Retinal pigment epithelial cell (primary cell): ENCODE data around the gene TP53TG3D.
"Not testable (repeated sequence)": the region's sequence is repeated elsewhere in the genome, so short reads cannot be mapped to it uniquely, and the experiment has no call there.

ENCODE experiments used
- DNase-seq: peaks from one replicate; pipeline ENCODE4 v3.0.0-alpha.2; 2010; ENCODE audit warnings: low read depth
- H3K4me3 ChIP-seq: 2 replicates; pipeline ENCODE4 v1.5.1; 2011; ENCODE audit warnings: mild to moderate bottlenecking, low read length, control low read depth, moderate library complexity

Gene TP53TG3D

GRCh38 chr16:32252986-32253385, at the start of gene TP53TG3D:
Gene TP53TG3D, plus strand, starts transcription at chr16:32253286. Its CDS starts 68 bp downstream, at chr16:32253354.
- not testable (repeated sequence) for DNase-seq, H3K4me3 ChIP-seq

GRCh38 chr16:32253507-32253906, 421 bp downstream of the TP53TG3D start:
- H3K4me3 ChIP-seq, DNase-seq: not testable (repeated sequence)

GRCh38 chr16:32261526-32261925, 8.4 kb downstream of the TP53TG3D start:
- H3K4me3 ChIP-seq, DNase-seq: not testable (repeated sequence)

DNA sequence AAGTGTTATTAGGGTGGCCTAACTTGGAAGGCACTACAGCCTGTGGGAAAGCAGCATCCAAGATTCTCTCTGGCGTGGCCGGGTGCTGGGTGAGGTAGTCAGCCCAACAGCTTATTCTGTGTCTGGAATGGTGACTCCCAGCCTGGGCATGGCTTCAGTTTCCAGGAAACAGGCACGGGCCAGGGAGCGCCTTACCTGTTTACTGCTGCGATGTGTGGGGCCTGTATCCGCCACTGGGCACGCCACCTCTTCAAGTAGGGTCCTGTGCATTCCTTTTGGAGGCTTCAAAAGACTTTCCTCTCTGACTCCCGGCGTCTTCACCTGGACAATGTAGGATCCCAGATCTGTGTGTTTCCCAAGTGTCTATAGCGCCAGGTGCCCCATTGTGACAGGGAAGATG, 10.5 kb downstream of the TP53TG3D start:
- not testable (repeated sequence) for DNase-seq, H3K4me3 ChIP-seq

- not testable (repeated sequence) for H3K4me3 ChIP-seq, DNase-seq
Observed at GRCh38 chr16:32281910-32282309, 28.8 kb downstream of the TP53TG3D start.

DNA sequence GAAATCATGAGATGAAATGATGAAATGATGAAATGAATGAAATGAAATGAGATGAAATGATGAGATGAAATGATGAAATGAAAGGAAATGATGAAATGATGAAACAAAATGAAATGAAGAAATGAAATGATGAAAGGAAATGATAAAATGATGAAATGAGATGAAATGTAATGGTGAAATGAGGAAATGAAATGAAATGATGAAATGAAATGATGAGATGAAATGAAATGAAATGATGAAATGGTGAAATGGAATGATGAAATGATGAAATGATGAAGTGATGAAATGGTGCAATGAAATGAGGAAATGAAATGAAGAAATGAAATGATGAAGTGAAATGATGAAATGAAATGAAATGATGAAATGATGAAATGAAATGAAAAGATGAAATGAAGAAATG, 29.9 kb downstream of the TP53TG3D start:
- H3K4me3 ChIP-seq, DNase-seq: not testable (repeated sequence)

- not testable (repeated sequence) for H3K4me3 ChIP-seq, DNase-seq
Observed at GRCh38 chr16:32283917-32284495, 30.9 kb downstream of the TP53TG3D start.

DNA sequence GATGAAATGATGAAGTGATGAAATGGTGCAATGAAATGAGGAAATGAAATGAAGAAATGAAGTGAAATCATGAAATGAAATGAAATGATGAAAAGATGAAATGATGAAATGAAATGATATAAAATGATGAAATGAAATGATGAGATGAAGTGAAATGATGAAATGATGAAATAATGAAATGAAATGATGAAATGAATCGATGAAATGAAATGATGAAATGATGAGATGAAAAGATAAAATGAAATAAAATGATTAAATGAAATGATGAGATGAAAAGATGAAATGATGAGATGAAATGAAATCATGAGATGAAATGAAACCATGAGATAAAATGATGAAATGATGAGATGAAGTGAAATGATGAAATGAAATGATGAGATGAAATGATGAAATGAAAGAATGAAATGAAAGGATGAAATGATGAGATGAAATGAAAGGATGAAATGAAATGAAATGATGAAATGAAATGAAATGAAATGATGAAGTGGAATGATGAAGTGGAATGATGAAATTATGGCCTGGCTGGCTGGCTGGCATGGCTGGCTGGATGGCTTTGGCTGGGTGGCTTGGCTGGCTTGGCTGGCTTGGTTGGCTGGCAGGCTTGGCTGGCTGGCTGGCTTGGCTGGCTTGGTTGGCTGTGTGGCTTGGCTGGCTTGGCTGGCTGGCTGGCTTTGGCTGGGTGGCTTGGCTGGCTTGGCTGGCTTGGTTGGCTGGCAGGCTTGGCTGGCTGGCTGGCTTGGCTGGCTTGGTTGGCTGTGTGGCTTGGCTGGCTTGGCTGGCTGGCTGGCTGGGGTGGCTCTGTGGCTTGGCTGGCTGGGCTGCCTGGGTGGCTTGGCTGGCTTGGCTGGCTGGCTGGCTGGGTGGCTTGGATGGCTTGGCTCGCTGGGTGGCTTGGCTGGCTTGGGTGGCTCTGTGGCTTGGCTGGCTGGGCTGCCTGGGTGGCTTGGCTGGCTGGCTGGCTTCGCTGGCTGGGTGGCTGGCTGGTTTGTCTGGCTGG, 32.0 kb downstream of the TP53TG3D start:
- H3K4me3 ChIP-seq, DNase-seq: not testable (repeated sequence)

- H3K4me3 ChIP-seq, DNase-seq: not testable (repeated sequence)
Observed at GRCh38 chr16:32286193-32286592, 33.1 kb downstream of the TP53TG3D start.

GRCh38 chr16:32287743-32288142, 34.7 kb downstream of the TP53TG3D start:
- not testable (repeated sequence) for DNase-seq

GRCh38 chr16:32289197-32289596, 36.1 kb downstream of the TP53TG3D start:
- DNase-seq, H3K4me3 ChIP-seq: not testable (repeated sequence)

More at GRCh38 chr16:32287743-32288142, 34.7 kb downstream of the TP53TG3D start:
- not testable (repeated sequence) for H3K4me3 ChIP-seq

GRCh38 chr16:32302776-32303175, 49.7 kb downstream of the TP53TG3D start:
- not testable (repeated sequence) for H3K4me3 ChIP-seq, DNase-seq
